ENCODE measurements around the gene KCNH1.

KCNH1 gene

GRCh38 chr1:210850556-210850955, 283.4 kb downstream of the KCNH1 start:
- peak; percentile 5 for DNase-seq

DNA sequence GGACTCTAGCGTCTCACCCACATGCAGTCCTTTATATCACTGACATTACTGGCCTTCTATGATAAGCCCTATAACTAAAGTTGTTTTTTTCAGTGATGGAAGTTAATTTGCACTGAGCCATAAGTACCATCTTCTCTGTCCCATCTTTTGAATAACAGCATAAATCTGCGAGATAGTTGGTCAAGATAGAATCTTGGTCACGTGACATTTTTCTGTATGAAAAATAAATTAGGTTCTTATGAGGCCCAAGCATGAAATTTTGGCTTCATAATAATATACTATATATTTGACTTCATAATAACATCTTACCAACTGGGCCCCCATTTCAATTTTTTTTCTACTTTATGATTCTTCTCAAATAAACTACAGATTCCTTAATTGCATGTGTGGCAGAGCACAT, 285.5 kb downstream of the KCNH1 start:
- DNase-seq: no peak

GRCh38 chr1:210841926-210842625, 291.9 kb downstream of the KCNH1 start:
- DNase-seq: peak; percentile 73

DNA sequence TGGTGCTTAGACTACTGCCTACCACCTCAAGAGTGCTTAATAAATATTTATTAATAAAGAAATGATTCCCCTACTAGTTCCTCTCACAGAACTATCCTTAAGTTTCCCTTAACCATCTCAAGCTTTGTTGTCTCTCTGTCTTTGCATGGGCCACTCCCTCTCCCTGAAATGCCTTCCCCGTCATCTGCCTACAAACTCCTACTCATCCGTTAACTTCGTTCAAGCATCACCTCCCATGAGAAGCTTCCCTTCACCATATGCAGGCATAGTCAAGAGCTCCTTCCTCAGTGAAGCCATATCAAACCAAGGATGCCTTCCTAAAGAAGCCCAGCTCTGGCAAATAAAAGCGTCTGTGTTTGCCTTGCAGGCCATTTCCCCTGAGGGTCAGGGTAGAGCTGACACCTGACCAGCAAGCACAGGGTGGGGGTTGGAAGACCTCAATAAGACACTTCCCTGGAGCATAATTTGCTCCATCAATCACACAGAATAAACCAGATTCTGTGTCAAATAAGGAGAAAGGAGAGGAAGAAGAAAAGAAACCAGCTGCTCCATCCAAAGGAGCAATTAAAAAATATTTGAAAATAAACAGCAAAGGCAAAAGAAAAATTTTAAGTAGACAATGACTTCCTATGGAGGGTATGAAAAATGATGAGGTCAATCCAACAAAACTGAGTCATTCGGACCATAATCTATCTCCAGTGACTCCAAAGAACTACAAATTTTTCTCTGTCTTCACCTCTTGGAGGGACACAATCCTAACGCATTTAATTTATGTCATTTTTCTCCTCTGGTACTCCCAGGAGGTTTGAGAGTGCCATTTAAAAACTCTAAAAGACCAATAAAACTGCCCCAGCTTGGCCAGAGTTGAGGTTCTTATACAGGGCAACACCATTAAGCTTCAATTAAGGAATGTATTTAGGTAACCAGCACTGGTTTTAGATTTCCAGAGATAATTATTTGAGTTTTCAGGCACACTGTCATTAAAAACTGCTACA, 303.6 kb downstream of the KCNH1 start:
- DNase-seq: no peak

DNA sequence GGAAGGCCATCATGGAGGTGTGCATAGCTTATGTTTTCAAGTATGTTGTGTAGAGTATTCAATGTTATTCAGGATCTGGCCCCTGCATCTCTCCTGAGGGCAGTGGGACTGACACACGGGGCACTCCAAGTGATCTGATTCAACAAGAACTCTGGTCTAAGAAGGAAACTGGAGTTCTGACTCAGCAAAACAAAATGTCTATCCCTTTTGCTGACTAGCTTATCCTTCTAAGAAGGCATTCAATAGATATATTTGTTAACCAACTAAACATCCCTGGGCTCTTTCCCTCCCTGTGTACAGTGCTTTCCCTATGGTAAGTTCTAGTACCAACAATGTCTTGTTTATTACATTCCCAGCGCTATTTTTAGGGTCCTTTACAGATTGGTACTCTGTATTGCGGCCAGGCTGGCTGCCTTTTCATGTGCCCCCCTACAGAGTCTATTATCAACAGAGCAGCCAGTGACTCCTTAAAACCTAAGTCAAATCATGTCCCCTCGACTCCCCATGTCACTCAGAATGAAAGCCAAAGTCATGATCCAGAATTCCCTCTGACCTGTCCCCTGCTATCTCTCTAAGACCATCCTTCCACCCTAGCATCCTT, 304.9 kb downstream of the KCNH1 start:
- DNase-seq: no peak

GRCh38 chr1:210827481-210827880, 306.5 kb downstream of the KCNH1 start:
- no peak for DNase-seq

- no peak for DNase-seq
Measured at GRCh38 chr1:210826686-210827085, 307.3 kb downstream of the KCNH1 start.

DNA sequence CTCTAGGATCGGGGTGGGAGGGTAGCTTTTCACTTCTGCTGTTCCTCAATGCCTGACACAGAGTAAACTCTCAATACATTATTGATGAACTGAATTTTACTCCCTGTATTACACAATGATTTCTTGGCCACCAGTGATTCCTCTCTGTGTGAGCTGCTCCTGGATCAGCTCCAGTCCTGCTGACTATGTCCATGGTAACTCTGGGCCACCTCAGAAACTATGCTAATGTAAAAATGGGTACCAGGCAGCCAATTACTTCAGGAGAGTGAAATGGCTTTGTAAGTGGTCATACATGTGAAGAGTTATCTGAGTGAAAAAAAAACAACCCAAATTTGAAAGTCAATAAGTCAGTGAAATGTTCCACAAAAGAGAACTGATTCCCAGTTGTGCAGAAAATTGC, 311.0 kb downstream of the KCNH1 start:
- no peak for DNase-seq

DNA sequence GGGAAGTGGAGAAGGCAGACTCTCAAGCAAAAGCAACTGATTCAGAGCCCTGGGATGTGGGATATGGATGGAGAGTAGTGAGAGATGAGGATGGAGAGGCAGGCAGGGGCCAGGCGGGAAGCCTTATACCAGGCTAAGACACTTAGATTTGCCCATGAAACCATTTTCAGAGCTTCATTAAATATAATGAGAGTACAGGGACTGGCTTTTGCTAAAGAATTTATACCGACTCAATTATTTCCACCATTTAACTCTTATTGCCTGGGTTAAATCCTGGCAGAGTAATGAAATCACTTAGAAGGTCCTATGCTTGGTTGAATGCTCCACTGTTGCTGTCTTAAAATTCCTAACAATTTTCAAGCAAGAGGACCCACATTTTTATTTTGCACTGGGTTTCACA, 311.7 kb downstream of the KCNH1 start:
- DNase-seq: no peak

DNA sequence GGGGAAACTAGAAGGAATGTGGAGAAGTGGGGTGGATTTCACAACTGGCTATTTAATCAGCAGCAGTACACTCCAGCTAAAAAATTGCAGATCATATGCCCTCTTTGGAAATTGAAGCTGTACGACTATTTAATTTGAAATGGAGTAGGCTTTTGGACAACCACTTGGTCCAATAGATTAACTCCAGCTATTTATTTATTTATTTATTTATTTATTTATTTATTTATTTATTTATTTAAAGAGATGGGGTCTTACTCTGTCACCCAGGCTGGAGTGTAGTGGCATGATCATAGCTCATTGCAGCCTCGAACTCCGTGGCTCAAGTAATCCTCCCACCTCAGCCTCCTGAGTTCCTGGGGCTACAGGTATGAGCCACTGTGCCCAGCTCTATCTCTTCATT, 312.3 kb downstream of the KCNH1 start:
- no peak for DNase-seq

- no peak for DNase-seq
Measured at GRCh38 chr1:210819266-210819665, 314.7 kb downstream of the KCNH1 start.

- peak; percentile 72 for DNase-seq
Measured at GRCh38 chr1:210817385-210818275, 316.3 kb downstream of the KCNH1 start.

DNA sequence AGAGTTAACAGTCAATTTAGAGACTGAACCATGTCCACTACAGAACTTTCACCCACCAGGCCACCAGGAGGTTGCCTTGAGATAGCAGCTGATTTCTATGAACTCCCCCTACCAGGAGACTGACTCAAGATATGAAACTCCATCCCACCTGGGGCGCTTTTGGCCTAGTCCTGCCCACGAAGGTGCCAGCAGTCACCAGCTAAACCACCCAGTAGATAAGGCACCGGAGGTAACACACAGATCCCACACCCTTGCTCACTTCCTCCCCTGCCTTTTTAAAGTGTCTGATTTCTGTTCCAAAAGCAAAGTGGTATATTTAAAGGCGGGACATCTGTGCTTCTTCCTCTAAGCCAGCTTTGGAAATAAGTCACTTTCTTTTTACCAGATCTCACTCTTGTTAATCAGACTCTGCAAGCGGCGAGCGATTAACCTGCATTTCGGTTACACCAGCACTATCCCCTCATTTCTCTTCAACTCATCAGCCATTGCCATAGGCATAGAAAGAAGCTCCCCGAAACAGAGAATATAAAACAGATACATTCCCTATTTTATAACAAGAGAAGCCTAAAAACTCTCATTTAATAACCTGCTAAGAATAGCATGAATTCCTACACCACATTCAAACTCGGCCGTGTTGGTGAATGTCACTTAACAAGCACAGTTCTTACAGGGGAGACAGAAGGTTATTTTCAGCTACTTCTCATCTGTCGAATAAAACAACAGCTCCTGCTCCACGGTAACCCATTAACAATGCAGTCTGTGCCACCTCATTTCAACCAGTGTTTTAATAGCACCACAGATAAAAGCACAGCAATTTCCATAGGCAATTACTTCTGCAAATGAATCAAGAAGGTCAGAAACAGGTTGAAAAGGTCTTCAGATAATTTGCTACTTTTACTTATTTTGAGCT, 318.1 kb downstream of the KCNH1 start:
- peak; percentile 56 for DNase-seq

DNA sequence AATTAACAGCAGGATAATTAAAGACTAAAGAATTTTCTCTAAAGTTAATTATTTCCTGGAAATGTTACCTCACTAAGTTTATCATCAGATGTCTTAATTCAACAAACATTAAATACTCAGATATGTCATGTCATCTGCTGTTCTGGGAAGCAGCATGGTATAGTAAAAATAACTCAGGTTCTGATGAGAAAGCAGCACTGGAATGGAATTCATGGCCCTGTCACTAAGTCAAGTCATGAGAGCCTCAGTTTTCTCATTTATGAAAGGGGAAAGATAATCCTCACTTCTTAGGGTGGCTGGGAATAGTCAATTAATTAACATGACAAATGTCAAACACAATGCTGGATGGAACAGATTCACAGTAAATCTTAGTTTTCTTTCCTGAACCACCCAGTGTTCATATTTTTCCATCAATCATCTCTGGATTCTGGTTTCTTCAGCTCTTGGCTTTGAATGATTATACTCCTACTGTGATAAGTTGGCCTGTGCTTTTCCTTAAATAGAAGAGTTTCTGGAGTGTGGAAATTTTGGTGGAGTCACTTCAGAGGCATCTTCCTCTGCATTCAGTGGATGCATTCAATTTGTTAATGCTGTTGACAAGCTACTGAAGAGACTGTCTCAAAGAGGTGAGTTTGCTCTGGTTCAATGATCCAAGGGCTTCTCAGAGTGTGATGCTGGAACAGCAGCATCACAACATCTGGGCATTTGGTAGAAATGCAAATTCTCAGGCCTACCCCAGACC, 319.4 kb downstream of the KCNH1 start:
- DNase-seq: no peak

DNA sequence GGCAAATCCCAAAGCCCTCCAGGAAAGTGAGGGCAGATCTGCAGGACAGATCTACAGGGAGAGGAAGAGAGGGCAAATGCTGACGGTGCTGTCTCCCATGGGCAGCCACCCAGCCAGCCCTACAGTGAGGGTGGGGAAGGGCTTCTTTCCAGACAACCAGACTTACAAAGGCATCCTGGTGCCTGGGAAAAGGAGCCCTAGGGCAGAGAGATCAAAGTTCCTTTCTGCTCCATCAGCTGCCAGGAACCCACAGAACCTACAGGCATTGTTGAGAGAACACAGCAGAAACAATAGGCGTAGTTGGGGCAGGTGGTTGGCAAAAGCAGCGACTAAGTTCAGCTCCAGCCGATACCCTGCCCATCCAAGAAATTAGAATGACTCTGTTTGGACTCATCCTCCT, 332.4 kb downstream of the KCNH1 start:
- DNase-seq: no peak

- no peak for DNase-seq
Measured at GRCh38 chr1:210800756-210801155, 333.2 kb downstream of the KCNH1 start.

DNA sequence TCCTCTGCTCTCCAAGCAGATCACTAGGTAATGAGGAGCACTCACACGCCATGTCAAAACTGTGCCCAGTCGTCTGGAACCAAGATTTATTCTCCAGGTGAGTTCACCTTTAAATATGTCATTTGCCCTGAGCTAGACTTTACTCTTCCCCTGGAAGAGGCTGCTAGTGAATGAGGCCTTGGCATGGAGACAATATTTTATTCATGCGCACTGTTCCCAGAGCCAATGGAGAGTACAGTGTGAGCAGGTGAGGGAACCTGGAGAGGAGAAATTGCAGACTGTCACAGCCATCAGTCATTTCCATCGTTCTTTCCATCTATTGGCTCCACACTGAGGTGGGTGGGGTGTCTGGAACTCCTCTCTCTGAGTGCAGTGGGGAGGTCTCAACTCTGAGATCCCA, 333.6 kb downstream of the KCNH1 start:
- DNase-seq: no peak

- no peak for DNase-seq
Measured at GRCh38 chr1:210797422-210797821, 336.5 kb downstream of the KCNH1 start.

DNA sequence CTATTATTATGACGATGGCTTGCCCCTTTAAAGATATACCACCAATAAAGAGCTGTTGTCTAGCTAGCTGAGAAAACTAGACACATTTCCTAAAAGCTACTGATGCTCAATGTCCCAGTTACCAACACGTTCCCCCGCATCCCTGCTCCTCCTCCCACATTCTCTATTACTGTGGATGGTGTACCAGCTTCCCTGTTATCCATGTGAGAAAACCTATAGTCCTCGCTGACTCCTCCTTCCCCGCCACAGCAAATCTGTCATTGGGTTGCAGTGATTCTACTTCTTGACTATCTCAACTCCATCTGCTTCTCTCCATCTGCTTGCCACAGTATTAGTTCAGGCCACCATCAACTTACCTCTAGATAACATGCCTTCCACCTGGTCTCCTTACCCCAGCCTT, 337.5 kb downstream of the KCNH1 start:
- no peak for DNase-seq

DNA sequence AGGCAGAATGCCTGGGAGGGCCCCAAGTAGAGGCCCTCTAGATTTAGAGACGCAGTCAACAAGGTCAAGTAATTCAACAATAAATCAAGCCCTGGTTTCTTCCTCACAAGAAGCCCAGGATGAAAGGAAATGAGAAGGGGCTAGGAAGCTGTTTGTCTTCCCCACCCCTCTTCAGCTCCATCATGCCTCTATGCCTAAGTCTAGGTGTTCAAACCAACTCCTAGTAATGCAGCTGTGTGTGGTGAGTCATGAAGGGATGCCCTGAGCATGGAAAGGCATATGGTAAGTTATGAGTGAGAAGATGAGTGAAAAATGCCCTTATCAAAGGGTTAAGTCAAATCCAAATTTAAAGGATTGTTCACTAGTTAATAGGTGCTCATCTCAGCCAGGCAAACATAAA, 339.5 kb downstream of the KCNH1 start:
- no peak for DNase-seq

Measured in NCI-H1694 treated with DMSO at 0.1 percent for 48 hours (cell line).